K562 (cell line): Measurements from ENCODE around the gene BORCS5. TPM values are rescaled to one million over a fixed set of nuclear protein-coding genes. Genes with fewer than 3 reads are reported as not detected.
A peak's percentile ranks its signal among the peaks of the same experiment; 100 is the strongest.

Source experiments
- ARNT ChIP-seq, 2 experiments: fragments of 450-650 bp; IDR thresholded peaks; 2 replicates each; pipeline ENCODE4 v1.6.1; 2016; ENCODE audit warnings: mild to moderate bottlenecking in 1 of 2
- CBX3 ChIP-seq, 2 experiments: IDR thresholded peaks; 1 replicate in 1 of 2; 2 replicates in 1 of 2; pipeline ENCODE4 v1.6.1; 2012; ENCODE audit warnings: inconsistent platforms in 2 of 2, low read length in 2 of 2, borderline replicate concordance in 1 of 2, control low read depth in 1 of 2
- CHCHD3 ChIP-seq: fragments of 250-450 bp; sonication (Bioruptor Pico); IDR thresholded peaks from 2 replicates; pipeline ENCODE4 v2.1.2; 2022; ENCODE audit warnings: mild to moderate bottlenecking
- GTF2F1 ChIP-seq: IDR thresholded peaks from 2 replicates; pipeline ENCODE4 v1.6.1; 2011; ENCODE audit warnings: low read depth, low read length, improper control_type of control experiment
- HMG20A ChIP-seq: fragments of 450-650 bp; formaldehyde crosslinking; conservative IDR thresholded peaks from 2 replicates; pipeline ENCODE4 v1.4.0; 2020; ENCODE audit warnings: mild to moderate bottlenecking, mixed read lengths
- MED1 ChIP-seq: sonication (generic); formaldehyde crosslinking; IDR thresholded peaks from 2 replicates; pipeline ENCODE4 v1.8.1; 2023; ENCODE audit warnings: missing genetic modification reagents, borderline replicate concordance
- RBBP5 ChIP-seq: fragments of 200-600 bp; sonication (generic); IDR thresholded peaks from 2 replicates; pipeline ENCODE4 v1.6.1; 2012; ENCODE audit warnings: borderline replicate concordance, mild to moderate bottlenecking, low read length, control low read depth, inconsistent platforms; ENCODE audit not compliant: insufficient read depth, poor library complexity, severe bottlenecking
- RBM25 ChIP-seq: fragments of 200-400 bp; formaldehyde crosslinking; IDR thresholded peaks from 2 replicates; pipeline ENCODE4 v1.6.1; 2018; ENCODE audit warnings: low read length, low read depth, moderate library complexity; ENCODE audit not compliant: severe bottlenecking
- SRF ChIP-seq, 2 experiments: fragments of 250-450, 450-650 bp in 1 of 2; sonication (Bioruptor Pico) in 1 of 2; sonication (generic) in 1 of 2; formaldehyde crosslinking; IDR thresholded peaks; 2 replicates each; pipeline versions ENCODE4 v1.5.0 to v1.5.1; 2020 to 2022; ENCODE audit warnings: mild to moderate bottlenecking in 1 of 2, missing genetic modification reagents in 1 of 2
- TAL1 ChIP-seq: fragments of 450-650 bp; IDR thresholded peaks from 2 replicates; pipeline ENCODE4 v1.6.1; 2016; ENCODE audit warnings: mild to moderate bottlenecking
- TARDBP ChIP-seq: fragments of 450-650 bp; IDR thresholded peaks from 2 replicates; pipeline ENCODE4 v1.6.1; 2016
- TCFL5 ChIP-seq: fragments of 250-450 bp; sonication (Bioruptor Pico); conservative IDR thresholded peaks from 2 replicates; pipeline ENCODE4 v1.6.1; 2021; ENCODE audit warnings: mild to moderate bottlenecking, moderate library complexity, matching md5 sums
- ZNF124 ChIP-seq: sonication (generic); formaldehyde crosslinking; IDR thresholded peaks from 2 replicates; pipeline ENCODE4 v1.8.1; 2022; ENCODE audit warnings: missing genetic modification reagents
- ZNF197 ChIP-seq: fragments of 200-800 bp; sonication (Bioruptor generic); IDR thresholded peaks from 2 replicates; pipeline ENCODE4 v1.6.1; 2016; ENCODE audit warnings: low read depth, missing genetic modification characterization, missing compliant biosample characterization
- ZNF212 ChIP-seq: fragments of 450-650 bp; formaldehyde crosslinking; IDR thresholded peaks from 2 replicates; pipeline ENCODE4 v1.4.0; 2020; ENCODE audit warnings: mild to moderate bottlenecking
- ZNF253 ChIP-seq: fragments of 250-450 bp; sonication (Bioruptor Pico); conservative IDR thresholded peaks from 2 replicates; pipeline ENCODE4 v1.6.1; 2021; ENCODE audit warnings: mild to moderate bottlenecking
- ZNF41 ChIP-seq: fragments of 250-450 bp; sonication (Bioruptor Pico); conservative IDR thresholded peaks from 2 replicates; pipeline ENCODE4 v1.4.0; 2020; ENCODE audit warnings: mild to moderate bottlenecking
- polyA plus RNA-seq, 8 experiments: library from polyadenylated mRNA; depleted of rRNA in 4 of 8; stranded (reverse) in 5 of 8; unstranded in 3 of 8; fragments of >200 nt; fragmentation: Nextera tagmentation in 2 of 8; fragmentation: Illumina TruSeq in 1 of 8; extraction: Ambion mirVana in 2 of 8; extraction: Trizol in 1 of 8; gene quantifications; 2 replicates each; pipeline versions ENCODE4 v1.2.1 to v1.2.3, GENCODE V29; 2011 to 2014; ENCODE audit warnings: inconsistent platforms in 1 of 8, missing spikeins in 1 of 8
- total RNA-seq, 7 experiments: library from RNA; depleted of rRNA in 6 of 7; stranded (reverse); fragments of >200 nt in 6 of 7; fragmentation: Illumina TruSeq in 2 of 7; extraction: Trizol in 2 of 7; gene quantifications; 2 replicates each; pipeline versions ENCODE4 v1.2.1 to v1.2.3, GENCODE V29; 2011 to 2021; ENCODE audit warnings: low replicate concordance in 1 of 7
- TF ChIP-seq, protein P1 (sequence below): fragments of 450-650 bp; formaldehyde crosslinking; IDR thresholded peaks from 2 replicates; pipeline ENCODE4 v1.4.0; 2022; ENCODE audit warnings: mild to moderate bottlenecking, moderate library complexity
- TF ChIP-seq, protein P2 (sequence below): fragments of 450-650 bp; IDR thresholded peaks from 2 replicates; pipeline ENCODE4 v1.6.1; 2018; ENCODE audit not compliant: partially characterized antibody
- TF ChIP-seq, protein P3 (sequence below): sonication (generic); formaldehyde crosslinking; IDR thresholded peaks from 2 replicates; pipeline ENCODE4 v1.8.0; 2023; ENCODE audit warnings: mild to moderate bottlenecking, missing genetic modification reagents

The BORCS5 gene
- total and polyA plus RNA-seq, 9 of the 15 experiments (the other 6 are each of a cell fraction or from before 2014, with no cell fraction given): 0.31 to 12.4 (median 6.6) TPM

DNA sequence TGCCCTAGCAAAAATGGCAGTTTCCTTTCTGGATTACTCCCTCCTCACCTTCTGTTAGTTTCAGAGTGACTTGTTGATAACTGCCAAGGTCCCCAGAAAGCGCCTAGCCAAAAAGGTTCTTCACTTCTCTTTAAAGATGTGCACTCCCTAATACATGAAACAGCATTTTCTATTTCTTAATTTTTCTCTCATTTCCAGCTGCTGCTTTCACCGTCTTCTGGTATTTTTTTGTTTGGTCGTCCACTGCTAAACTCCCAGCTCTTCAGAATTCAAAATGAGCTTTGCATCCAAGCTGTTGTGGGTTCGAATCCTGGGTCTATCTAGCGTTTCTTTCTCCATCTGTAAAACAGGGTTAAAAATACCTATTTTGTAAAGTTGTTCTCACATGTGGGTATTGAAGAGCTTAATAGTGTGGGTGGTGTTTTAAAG, 397 bp upstream of the BORCS5 start (continued):
- TF ChIP-seq ZNF253 (no peak), GTF2F1 (no peak), SRF (CRISPR knock-in tag; IDR thresholded peaks at IDR 0.05) (no peak), TCFL5 (CRISPR knock-in tag) (no peak), MED1 (CRISPR knock-in tag) (no peak), ZNF41 (CRISPR knock-in tag) (no peak), TARDBP (no peak), TAL1 (0 out of 2 replicates have a peak, but pooled peaks have one; percentile 5), CBX3 (IDR thresholded peaks at IDR 0.05; ENCODE audit: borderline replicate concordance in 1 of 2, low read length in 2 of 2) (0 out of 3 replicates have a peak, but pooled peaks of 1 of the 2 experiments have one; percentile 52), RBM25 (peak; percentile 61), RBBP5 (no peak), HMG20A (CRISPR knock-in tag) (no peak), ZNF124 (CRISPR knock-in tag) (no peak), ZNF197 (CRISPR knock-in tag) (no peak), ARNT (IDR thresholded peaks at IDR 0.05) (no peak), ZNF212 (no peak), CHCHD3 (CRISPR knock-in tag) (no peak)
- TF ChIP-seq, protein P1, sequence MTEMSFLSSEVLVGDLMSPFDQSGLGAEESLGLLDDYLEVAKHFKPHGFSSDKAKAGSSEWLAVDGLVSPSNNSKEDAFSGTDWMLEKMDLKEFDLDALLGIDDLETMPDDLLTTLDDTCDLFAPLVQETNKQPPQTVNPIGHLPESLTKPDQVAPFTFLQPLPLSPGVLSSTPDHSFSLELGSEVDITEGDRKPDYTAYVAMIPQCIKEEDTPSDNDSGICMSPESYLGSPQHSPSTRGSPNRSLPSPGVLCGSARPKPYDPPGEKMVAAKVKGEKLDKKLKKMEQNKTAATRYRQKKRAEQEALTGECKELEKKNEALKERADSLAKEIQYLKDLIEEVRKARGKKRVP: no peak
- TF ChIP-seq, protein P2, sequence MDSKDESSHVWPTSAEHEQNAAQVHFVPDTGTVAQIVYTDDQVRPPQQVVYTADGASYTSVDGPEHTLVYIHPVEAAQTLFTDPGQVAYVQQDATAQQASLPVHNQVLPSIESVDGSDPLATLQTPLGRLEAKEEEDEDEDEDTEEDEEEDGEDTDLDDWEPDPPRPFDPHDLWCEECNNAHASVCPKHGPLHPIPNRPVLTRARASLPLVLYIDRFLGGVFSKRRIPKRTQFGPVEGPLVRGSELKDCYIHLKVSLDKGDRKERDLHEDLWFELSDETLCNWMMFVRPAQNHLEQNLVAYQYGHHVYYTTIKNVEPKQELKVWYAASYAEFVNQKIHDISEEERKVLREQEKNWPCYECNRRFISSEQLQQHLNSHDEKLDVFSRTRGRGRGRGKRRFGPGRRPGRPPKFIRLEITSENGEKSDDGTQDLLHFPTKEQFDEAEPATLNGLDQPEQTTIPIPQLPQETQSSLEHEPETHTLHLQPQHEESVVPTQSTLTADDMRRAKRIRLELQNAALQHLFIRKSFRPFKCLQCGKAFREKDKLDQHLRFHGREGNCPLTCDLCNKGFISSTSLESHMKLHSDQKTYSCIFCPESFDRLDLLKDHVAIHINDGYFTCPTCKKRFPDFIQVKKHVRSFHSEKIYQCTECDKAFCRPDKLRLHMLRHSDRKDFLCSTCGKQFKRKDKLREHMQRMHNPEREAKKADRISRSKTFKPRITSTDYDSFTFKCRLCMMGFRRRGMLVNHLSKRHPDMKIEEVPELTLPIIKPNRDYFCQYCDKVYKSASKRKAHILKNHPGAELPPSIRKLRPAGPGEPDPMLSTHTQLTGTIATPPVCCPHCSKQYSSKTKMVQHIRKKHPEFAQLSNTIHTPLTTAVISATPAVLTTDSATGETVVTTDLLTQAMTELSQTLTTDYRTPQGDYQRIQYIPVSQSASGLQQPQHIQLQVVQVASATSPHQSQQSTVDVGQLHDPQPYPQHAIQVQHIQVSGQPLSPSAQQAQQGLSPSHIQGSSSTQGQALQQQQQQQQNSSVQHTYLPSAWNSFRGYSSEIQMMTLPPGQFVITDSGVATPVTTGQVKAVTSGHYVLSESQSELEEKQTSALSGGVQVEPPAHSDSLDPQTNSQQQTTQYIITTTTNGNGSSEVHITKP: no peak
- TF ChIP-seq, protein P3, sequence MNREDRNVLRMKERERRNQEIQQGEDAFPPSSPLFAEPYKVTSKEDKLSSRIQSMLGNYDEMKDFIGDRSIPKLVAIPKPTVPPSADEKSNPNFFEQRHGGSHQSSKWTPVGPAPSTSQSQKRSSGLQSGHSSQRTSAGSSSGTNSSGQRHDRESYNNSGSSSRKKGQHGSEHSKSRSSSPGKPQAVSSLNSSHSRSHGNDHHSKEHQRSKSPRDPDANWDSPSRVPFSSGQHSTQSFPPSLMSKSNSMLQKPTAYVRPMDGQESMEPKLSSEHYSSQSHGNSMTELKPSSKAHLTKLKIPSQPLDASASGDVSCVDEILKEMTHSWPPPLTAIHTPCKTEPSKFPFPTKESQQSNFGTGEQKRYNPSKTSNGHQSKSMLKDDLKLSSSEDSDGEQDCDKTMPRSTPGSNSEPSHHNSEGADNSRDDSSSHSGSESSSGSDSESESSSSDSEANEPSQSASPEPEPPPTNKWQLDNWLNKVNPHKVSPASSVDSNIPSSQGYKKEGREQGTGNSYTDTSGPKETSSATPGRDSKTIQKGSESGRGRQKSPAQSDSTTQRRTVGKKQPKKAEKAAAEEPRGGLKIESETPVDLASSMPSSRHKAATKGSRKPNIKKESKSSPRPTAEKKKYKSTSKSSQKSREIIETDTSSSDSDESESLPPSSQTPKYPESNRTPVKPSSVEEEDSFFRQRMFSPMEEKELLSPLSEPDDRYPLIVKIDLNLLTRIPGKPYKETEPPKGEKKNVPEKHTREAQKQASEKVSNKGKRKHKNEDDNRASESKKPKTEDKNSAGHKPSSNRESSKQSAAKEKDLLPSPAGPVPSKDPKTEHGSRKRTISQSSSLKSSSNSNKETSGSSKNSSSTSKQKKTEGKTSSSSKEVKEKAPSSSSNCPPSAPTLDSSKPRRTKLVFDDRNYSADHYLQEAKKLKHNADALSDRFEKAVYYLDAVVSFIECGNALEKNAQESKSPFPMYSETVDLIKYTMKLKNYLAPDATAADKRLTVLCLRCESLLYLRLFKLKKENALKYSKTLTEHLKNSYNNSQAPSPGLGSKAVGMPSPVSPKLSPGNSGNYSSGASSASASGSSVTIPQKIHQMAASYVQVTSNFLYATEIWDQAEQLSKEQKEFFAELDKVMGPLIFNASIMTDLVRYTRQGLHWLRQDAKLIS (CRISPR knock-in tag): 0 out of 2 replicates have a peak, but pooled peaks have one; percentile 7
